ENCODE measurements around the gene FGF14.

GRCh38 chr13:102183509-102184182, 218.2 kb downstream of the FGF14 start:
- TF ChIP-seq POLR2AphosphoS5 (IDR thresholded peaks at IDR 0.05) (no peak), POLR2A (IDR thresholded peaks at IDR 0.05) (no peak), CTCF (IDR thresholded peaks at IDR 0.05) (no peak)
